HepG2 (cell line): ENCODE measurements around the gene CADM2. TPM values are rescaled to one million over a fixed set of nuclear protein-coding genes. Genes with fewer than 3 reads are reported as not detected.

Source experiments
- ATAC-seq: fragments of 200-7000 bp; cut with Tn5 transposase; 3 replicates; pipeline ENCODE4 v1.9.1; 2020; ENCODE audit warnings: mild to moderate bottlenecking, moderate library complexity
- BruUV-seq: library from RNA; stranded (reverse); fragments of 400-500 nt; replicated peaks from 2 replicates; lab custom pipeline; 2021; lab: Mats Ljungman, UMichigan
- CTCF ChIA-PET: fragments of 300-600 bp; formaldehyde crosslinking; extraction: SDS; loops from one replicate; lab custom pipeline; 2021; ENCODE audit warnings: low total read pairs, inconsistent platforms, low intra/inter-chr PET ratio; lab: Yijun Ruan, JAX
- POLR2A ChIA-PET: fragments of 350-600 bp; sonication (Branson Sonifier 250); formaldehyde crosslinking; loops from one replicate; lab custom pipeline; 2020; ENCODE audit warnings: antibody characterized with exemption, inconsistent platforms; lab: Yijun Ruan, JAX
- DNase-seq: peaks from one replicate; pipeline ENCODE4 v3.0.0-alpha.2; 2015; ENCODE audit warnings: low spot score
- FAIRE-seq: peaks from 3 replicates; lab custom pipeline; 2011; peaks lifted over from hg19 to GRCh38; lab: Jason Lieb, UNC
- H2AFZ ChIP-seq: one replicate; pipeline ENCODE4 v1.6.1; 2011; ENCODE audit warnings: low read length, inconsistent platforms
- H3K27ac ChIP-seq: fragments of 300-600 bp; 3 replicates; pipeline ENCODE4 v1.8.0; 2011; ENCODE audit warnings: mixed run types, mild to moderate bottlenecking, mixed read lengths, low read length, inconsistent platforms; ENCODE audit not compliant: insufficient read depth; ENCODE audit errors: extremely low read length
- H3K27me3 ChIP-seq, 2 experiments: fragments of 200-600 bp in 1 of 2; 2 replicates in 1 of 2; 3 replicates in 1 of 2; pipeline versions ENCODE4 v1.6.0 to v1.8.0; 2011; ENCODE audit warnings: low read length in 2 of 2, mild to moderate bottlenecking in 2 of 2, moderate library complexity in 2 of 2, inconsistent platforms in 1 of 2; ENCODE audit not compliant: insufficient read depth in 2 of 2, control insufficient read depth in 1 of 2
- H3K36me3 ChIP-seq, 2 experiments: fragments of 200-600 bp in 1 of 2; replicated peaks in 1 of 2; 2 replicates in 1 of 2; 3 replicates in 1 of 2; pipeline versions ENCODE4 v1.5.1 to v1.8.0; 2011; ENCODE audit warnings: low read length in 2 of 2, inconsistent platforms in 1 of 2; ENCODE audit not compliant: insufficient read depth in 2 of 2, control insufficient read depth in 1 of 2
- H3K4me1 ChIP-seq: 2 replicates; pipeline ENCODE4 v1.5.1; 2012; ENCODE audit warnings: low read length, inconsistent platforms; ENCODE audit not compliant: insufficient read depth
- H3K4me2 ChIP-seq: 2 replicates; pipeline ENCODE4 v1.6.0; 2011; ENCODE audit warnings: low read depth, low read length, inconsistent platforms
- H3K4me3 ChIP-seq, 3 experiments: fragments of 200-600 bp in 1 of 3; sonication (generic), shearing (Covaris generic) in 1 of 3; replicated peaks in 1 of 3; 2 replicates each; pipeline ENCODE4 v1.5.1; 2011 to 2016; ENCODE audit warnings: low read length in 3 of 3, inconsistent platforms in 2 of 3, low read depth in 2 of 3, mild to moderate bottlenecking in 2 of 3, control low read depth in 1 of 3, mixed read lengths in 1 of 3; ENCODE audit not compliant: insufficient read depth in 1 of 3
- H3K79me2 ChIP-seq: one replicate; pipeline ENCODE4 v1.6.1; 2011; ENCODE audit warnings: low read length, inconsistent platforms; ENCODE audit not compliant: insufficient read depth
- H3K9ac ChIP-seq: 2 replicates; pipeline ENCODE4 v1.6.0; 2011; ENCODE audit warnings: mild to moderate bottlenecking, low read depth, low read length, inconsistent platforms; ENCODE audit not compliant: insufficient read depth
- H3K9me3 ChIP-seq: 2 replicates; pipeline ENCODE4 v1.5.1; 2012; ENCODE audit warnings: mild to moderate bottlenecking, low read length
- H4K20me1 ChIP-seq: 2 replicates; pipeline ENCODE4 v1.6.0; 2011; ENCODE audit warnings: inconsistent platforms, mild to moderate bottlenecking, low read length, moderate library complexity; ENCODE audit not compliant: insufficient read depth
- AGO1 ChIP-seq: fragments of 200-400 bp; formaldehyde crosslinking; IDR thresholded peaks from 2 replicates; pipeline ENCODE4 v1.6.1; 2017; ENCODE audit warnings: mild to moderate bottlenecking, low read depth, low read length, moderate library complexity; ENCODE audit not compliant: poor library complexity, severe bottlenecking
- ARHGAP35 ChIP-seq: sonication (generic); formaldehyde crosslinking; IDR thresholded peaks from 2 replicates; pipeline ENCODE4 v1.9.0; 2022; ENCODE audit warnings: mild to moderate bottlenecking, inconsistent platforms, moderate library complexity, missing genetic modification reagents, borderline replicate concordance
- CBX1 ChIP-seq: IDR thresholded peaks from one replicate; pipeline ENCODE4 v1.6.1; 2016; ENCODE audit warnings: antibody characterized with exemption, low read depth
- CREM ChIP-seq, 2 experiments: sonication (generic) in 1 of 2; formaldehyde crosslinking in 1 of 2; IDR thresholded peaks; 2 replicates each; pipeline versions ENCODE4 v1.4.0 to v1.6.1; 2016 to 2020; ENCODE audit warnings: antibody characterized with exemption in 1 of 2, mild to moderate bottlenecking in 1 of 2, missing genetic modification reagents in 1 of 2
- FOXO1 ChIP-seq: sonication (generic); formaldehyde crosslinking; IDR thresholded peaks from 2 replicates; pipeline ENCODE4 v1.4.0; 2020; ENCODE audit warnings: missing genetic modification reagents
- KAT8 ChIP-seq: IDR thresholded peaks from 2 replicates; pipeline ENCODE4 v1.6.1; 2016; ENCODE audit warnings: missing genetic modification reagents, missing compliant biosample characterization
- KDM1A ChIP-seq: IDR thresholded peaks from 2 replicates; pipeline ENCODE4 v1.6.1; 2016; ENCODE audit warnings: missing compliant biosample characterization
- MAF1 ChIP-seq: sonication (generic); formaldehyde crosslinking; IDR thresholded peaks from 2 replicates; pipeline ENCODE4 v1.5.0; 2020; ENCODE audit warnings: missing genetic modification reagents, borderline replicate concordance
- RAD51 ChIP-seq: fragments of 450-650 bp; IDR thresholded peaks from 2 replicates; pipeline ENCODE4 v1.6.1; 2016; ENCODE audit warnings: borderline replicate concordance
- TEAD3 ChIP-seq: optimal IDR thresholded peaks from 2 replicates; pipeline ENCODE3; 2016; ENCODE audit warnings: borderline replicate concordance
- ZNF280D ChIP-seq: sonication (generic); formaldehyde crosslinking; IDR thresholded peaks from 2 replicates; pipeline ENCODE4 v1.5.1; 2020; ENCODE audit warnings: mild to moderate bottlenecking, missing genetic modification reagents
- ZNF543 ChIP-seq: sonication (generic); formaldehyde crosslinking; IDR thresholded peaks from 2 replicates; pipeline ENCODE4 v1.4.0; 2020; ENCODE audit warnings: mild to moderate bottlenecking, missing genetic modification reagents
- ZNF607 ChIP-seq: sonication (generic); formaldehyde crosslinking; IDR thresholded peaks from 2 replicates; pipeline ENCODE4 v1.5.1; 2020; ENCODE audit warnings: missing genetic modification reagents, mild to moderate bottlenecking, borderline replicate concordance
- ZNF644 ChIP-seq: IDR thresholded peaks from 2 replicates; pipeline ENCODE4 v1.6.1; 2016; ENCODE audit warnings: low read depth
- ZNF777 ChIP-seq: sonication (generic); formaldehyde crosslinking; IDR thresholded peaks from 2 replicates; pipeline ENCODE4 v1.4.0; 2020; ENCODE audit warnings: missing genetic modification reagents
- WGBS: methylation state at CpG from one replicate; pipeline ENCODE4 v1.1.6; 2017; ENCODE audit warnings: low lambda C conversion rate; 5-methylcytosine and 5-hydroxymethylcytosine counted together
- in situ Hi-C: cut with HindIII; loops from 2 replicates; pipeline ENCODE4 v1.10.0; 2017; ENCODE audit warnings: low pct_unique_long_range_greater_than_20kb; ENCODE audit not compliant: extremely low pct_ligation_motif_present
- intact Hi-C: fragments of 100-400 bp; cut with micrococcal nuclease; formaldehyde crosslinking; loops from one replicate; pipeline ENCODE4 v1.10.0; 2022; ENCODE audit not compliant: unreplicated experiment
- polyA plus RNA-seq, 8 experiments: library from polyadenylated mRNA; depleted of rRNA in 3 of 8; stranded (reverse) in 7 of 8; unstranded in 1 of 8; fragments of >200 nt; fragmentation: Illumina TruSeq in 4 of 8; extraction: Trizol in 4 of 8; gene quantifications; 2 replicates each; pipeline versions ENCODE4 v1.2.1 to v1.2.3, GENCODE V29; 2011 to 2016; ENCODE audit warnings: low read depth in 4 of 8, missing spikeins in 1 of 8, mixed read lengths in 1 of 8; ENCODE audit not compliant: insufficient read depth in 1 of 8
- total RNA-seq, 5 experiments: library from RNA; depleted of rRNA; stranded (reverse); fragments of >200 nt; fragmentation: Illumina TruSeq; extraction: Trizol; gene quantifications; 2 replicates each; pipeline ENCODE4 v1.2.3, GENCODE V29; 2016; ENCODE audit warnings: low read depth in 1 of 5

Gene CADM2
- total and polyA plus RNA-seq, 2 of the 13 experiments (the other 11 are each of a cell fraction or from before 2014, with no cell fraction given) = not detected

GRCh38 chr3:85455561-85456200, 496.9 kb downstream of the CADM2 start:
- POLR2A ChIA-PET = no interaction called here
- H3K9ac ChIP-seq = no peak overlapping the region
- no peaks in the 10 kb centered on the region for H3K36me3 ChIP-seq
- H4K20me1 ChIP-seq = no peaks in the 10 kb centered on the region
- H3K4me3 ChIP-seq = no peak overlapping the region
- DNase-seq = no peak
- H3K4me2 ChIP-seq = no peak overlapping the region
- H3K4me1 ChIP-seq = no peaks in the 10 kb centered on the region
- no peak for ATAC-seq
- CTCF ChIA-PET = no interaction called here
- WGBS = 3% methylated on average over 4 of the region's 4 CpGs
- no peaks in the 10 kb centered on the region for H3K79me2 ChIP-seq
- no peak overlapping the region for H3K27ac ChIP-seq
- TF ChIP-seq RAD51 = peak; percentile 57; the same call in 1 of the 2 replicates
- TF ChIP-seq CREM (IDR thresholded peaks at IDR 0.05) = no peak
- TF ChIP-seq CREM (CRISPR knock-in tag; IDR thresholded peaks at IDR 0.05) = no peak
- no peak for TF ChIP-seq ZNF644
- no TSS peak for BruUV-seq
- no peak for FAIRE-seq
- in situ Hi-C loops (no loop called here), intact Hi-C loops (no loop called here)
- no peaks in the 10 kb centered on the region for H3K9me3 ChIP-seq
- H3K27me3 ChIP-seq = no peaks in the 10 kb centered on the region
- no peak overlapping the region for H2AFZ ChIP-seq

- Histone ChIP-seq H3K79me2 (no peaks in the 10 kb centered on the region), H3K4me3 (no peak overlapping the region), H3K27me3 (no peaks in the 10 kb centered on the region), H2AFZ (no peak overlapping the region), H3K36me3 (no peaks in the 10 kb centered on the region), H3K27ac (no peak overlapping the region), H3K4me2 (no peak overlapping the region), H4K20me1 (no peaks in the 10 kb centered on the region), H3K4me1 (no peaks in the 10 kb centered on the region), H3K9me3 (no peaks in the 10 kb centered on the region), H3K9ac (no peak overlapping the region)
- DNase-seq (no peak), FAIRE-seq (no peak), ATAC-seq (no peak)
- BruUV-seq = no TSS peak
- in situ Hi-C loops = no loop called here
- ChIA-PET CTCF (no interaction called here), POLR2A (no interaction called here)
- 2% methylated on average over 4 of the region's 4 CpGs for WGBS
- intact Hi-C loops = no loop called here
- TF ChIP-seq CBX1 (no peak), AGO1 (no peak), ZNF543 (CRISPR knock-in tag) (no peak), ZNF777 (CRISPR knock-in tag) (no peak), KAT8 (CRISPR knock-in tag) (no peak), KDM1A (CRISPR knock-in tag) (no peak), TEAD3 (CRISPR knock-in tag) (no peak), MAF1 (no peak), ARHGAP35 (no peak), FOXO1 (CRISPR knock-in tag) (no peak), ZNF607 (CRISPR knock-in tag) (no peak), ZNF280D (CRISPR knock-in tag) (no peak)
Measured at GRCh38 chr3:85474241-85474640, 515.5 kb downstream of the CADM2 start.
